ENCODE measurements around the gene MS4A2.
A peak's percentile ranks its signal among the peaks of the same experiment; 100 is the strongest.
"Not testable (repeated sequence)": the region's sequence is repeated elsewhere in the genome, so short reads cannot be mapped to it uniquely, and the experiment has no call there.

Gene MS4A2
- 0 reads per million in 2 donors for total RNA-seq

DNA sequence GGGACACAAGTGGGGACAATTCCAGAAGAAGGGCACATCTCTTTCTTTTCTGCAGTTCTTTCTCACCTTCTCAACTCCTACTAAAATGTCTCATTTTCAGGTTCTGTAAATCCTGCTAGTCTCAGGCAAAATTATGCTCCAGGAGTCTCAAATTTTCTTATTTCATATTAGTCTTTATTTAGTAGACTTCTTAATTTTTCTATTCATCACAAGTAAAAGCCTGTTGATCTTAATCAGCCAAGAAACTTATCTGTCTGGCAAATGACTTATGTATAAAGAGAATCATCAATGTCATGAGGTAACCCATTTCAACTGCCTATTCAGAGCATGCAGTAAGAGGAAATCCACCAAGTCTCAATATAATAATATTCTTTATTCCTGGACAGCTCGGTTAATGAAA lies at the start of gene MS4A2:
Gene MS4A2 (plus strand): TSS at position 301 of the 400 bp plus-strand sequence. CDS start 102 bp downstream, outside the sequence.
- DNase-seq = no peak

- no peak for DNase-seq
Measured at GRCh38 chr11:60040109-60040508, 48.4 kb upstream of the MS4A2 start, which contains the start of gene OOSP2. TSS of gene OOSP2 (plus strand) at chr11:60040409. CDS start at chr11:60040460, 51 bp downstream.

GRCh38 chr11:60050422-60050821 lies 38.0 kb upstream of the MS4A2 start:
- not testable (repeated sequence) for DNase-seq

GRCh38 chr11:60050839-60051238 lies 37.6 kb upstream of the MS4A2 start:
- not testable (repeated sequence) for DNase-seq

DNA sequence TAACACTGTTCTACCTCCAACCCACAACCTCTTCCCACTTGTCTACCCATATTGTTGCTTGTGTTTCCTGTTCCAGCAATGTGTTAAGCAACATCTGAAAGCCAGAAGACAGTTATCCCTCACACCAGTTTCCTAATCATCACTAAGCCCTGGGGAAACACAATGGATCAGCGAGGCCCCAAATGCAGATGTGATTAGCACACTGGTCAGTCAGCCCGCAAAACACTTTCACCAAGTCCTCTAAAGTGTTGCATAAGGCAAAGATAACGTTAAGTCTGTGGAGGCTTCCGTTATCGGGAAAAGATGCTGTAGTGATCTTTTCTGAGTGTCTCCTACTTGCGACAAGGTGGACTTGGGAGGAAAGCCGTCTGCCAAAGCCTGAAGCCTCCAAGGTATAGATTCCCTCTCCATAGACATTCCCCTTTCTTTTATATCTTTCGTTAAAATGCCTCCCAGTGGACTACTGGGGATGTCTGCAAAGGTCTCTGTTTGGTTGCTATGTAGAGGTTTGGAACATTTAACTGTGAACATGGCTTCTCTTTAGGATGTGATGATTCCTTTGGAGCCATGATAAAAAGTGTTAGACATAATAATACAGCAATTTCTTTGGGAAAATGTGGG lies 32.0 kb upstream of the MS4A2 start, which contains the start of gene MS4A3:
Gene MS4A3 (plus strand): TSS at position 317 of the 621 bp plus-strand sequence. CDS start 4,496 bp downstream, outside the sequence.
- DNase-seq = no peak

DNA sequence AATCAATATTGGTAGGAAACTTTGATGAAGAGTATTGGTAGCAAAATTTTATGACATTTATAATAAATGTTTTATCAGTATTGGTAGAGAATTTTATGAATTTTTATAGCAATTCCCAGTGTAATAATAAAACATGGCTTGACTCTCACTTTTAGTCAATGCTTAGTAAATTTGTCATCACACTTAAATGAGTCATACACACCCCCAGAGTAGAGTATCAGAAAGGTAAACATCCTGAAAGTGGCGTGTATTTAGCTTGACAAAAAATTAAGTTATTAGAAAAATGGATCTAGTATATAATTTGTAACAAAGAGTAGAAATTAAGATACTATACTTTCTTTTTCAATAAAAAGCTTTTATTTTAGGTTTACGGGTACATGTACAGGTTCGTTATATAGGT lies 29.4 kb upstream of the MS4A2 start:
- peak in 1 of 5 experiments; percentile 2 for DNase-seq

DNA sequence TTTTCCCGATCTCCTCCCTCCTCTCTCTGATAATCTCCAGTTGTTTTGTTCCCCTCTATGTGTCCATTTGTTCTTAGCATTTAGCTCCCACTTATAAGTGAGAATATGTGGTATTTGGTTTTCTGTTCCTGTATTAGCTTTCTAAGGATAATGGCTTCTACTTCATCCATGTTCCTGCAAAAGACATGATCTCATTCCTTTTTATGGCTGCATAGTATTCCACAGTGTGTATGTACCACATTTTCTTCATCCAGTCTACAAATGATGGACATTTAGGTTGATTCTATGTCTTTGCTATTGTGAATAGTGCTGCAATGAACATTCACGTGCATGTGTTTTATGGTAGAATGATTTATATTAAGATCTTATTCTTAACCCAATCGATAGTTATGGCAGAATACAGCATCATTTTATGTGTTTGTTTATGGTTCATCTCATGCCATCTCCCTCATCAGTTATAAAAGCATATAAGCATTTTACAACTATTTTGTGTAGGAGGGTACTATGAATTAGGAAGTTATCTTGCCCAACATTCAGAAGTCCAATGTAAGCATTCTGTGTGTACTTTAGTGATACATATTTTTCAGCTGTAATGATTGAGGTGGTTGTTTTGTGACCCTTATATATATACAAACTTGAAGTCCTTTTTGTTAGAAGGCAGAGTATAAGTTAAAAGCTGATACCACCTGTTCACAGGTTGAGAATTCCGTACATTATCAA lies 28.8 kb upstream of the MS4A2 start:
- no peak for DNase-seq

DNA sequence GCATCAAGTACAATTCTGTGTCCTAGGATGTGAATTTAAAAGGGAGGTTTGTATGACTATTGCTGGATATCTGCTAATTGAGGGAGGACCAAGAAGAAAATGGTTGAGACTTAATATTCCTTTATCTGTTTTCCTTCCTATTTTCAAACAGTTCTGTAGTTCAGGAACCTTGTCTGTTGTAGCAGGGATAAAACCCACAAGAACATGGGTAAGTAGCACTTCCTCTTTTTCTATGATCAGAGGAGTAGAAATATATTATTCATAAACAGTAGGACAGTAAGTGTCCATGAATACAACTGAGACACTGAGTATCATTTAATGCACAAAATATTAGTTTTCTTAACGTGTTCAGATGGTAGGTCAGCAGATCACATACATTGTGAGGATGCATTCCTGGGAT lies 24.4 kb upstream of the MS4A2 start:
- no peak for DNase-seq

DNA sequence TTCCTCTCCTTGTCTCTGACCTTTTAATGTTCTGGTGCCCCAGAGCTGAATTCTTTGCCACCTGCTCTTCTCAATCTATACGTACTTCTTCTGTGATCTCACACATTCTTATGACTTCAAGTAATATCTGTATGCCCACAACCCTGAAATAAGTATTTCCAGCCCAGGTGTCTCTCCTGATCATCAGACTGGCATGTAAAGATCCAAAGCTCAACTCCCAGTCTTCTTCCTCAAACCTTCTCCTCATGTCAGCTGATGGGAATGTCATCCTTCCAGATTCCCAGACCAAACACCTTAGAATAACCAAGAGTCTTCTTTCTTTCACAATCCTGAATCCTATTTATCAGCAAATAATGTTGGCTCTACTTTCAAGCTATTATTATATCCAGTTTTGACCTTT lies 22.7 kb upstream of the MS4A2 start:
- no peak for DNase-seq

GRCh38 chr11:60069450-60069849 lies 19.0 kb upstream of the MS4A2 start:
- DNase-seq = no peak

DNA sequence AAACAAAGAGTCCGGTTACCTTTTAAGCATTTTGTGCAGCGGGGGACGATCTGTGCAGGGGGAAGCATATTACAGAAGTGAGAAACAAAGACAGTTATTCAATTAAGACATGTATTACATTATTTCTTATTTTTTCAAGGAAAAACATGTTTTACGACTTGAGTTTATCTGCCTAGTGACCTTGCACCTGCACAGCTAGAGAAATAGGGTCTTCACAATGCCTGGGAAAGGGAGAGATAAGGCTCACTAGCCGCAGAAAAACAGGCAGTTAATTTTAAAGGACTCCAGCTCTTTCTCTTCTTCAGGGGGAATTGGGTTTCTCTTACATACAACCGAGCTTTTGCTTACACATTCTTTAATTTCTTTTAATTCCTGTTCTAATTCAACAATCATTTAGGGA lies 16.8 kb upstream of the MS4A2 start:
- DNase-seq = not testable (repeated sequence)

GRCh38 chr11:60077216-60077817 lies 11.1 kb upstream of the MS4A2 start:
- no peak for DNase-seq

- DNase-seq = peak in 1 of 5 experiments; percentile 6
Measured at GRCh38 chr11:60077981-60078380, 10.5 kb upstream of the MS4A2 start.

- DNase-seq = no peak
Measured at GRCh38 chr11:60078745-60079144, 9.7 kb upstream of the MS4A2 start.

DNA sequence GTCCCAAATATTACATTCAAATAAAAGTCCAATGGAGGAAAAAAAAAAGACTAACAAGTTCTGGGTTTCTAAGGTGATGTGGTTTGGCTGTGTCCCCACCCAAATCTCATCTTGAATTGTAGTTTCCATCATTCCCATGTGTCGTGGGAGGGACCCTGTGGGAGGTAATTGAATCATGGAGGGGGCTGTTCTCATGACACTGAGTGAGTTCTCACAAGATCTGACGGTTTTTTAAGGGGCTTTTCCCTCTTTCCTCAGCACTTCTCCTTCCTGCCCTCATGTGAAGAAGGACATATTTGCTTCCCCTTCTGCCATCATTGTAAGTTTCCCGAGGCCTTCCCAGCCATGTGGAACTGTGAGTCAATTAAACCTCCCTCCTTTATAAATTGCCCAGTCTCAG lies 7.9 kb upstream of the MS4A2 start:
- DNase-seq = no peak

DNA sequence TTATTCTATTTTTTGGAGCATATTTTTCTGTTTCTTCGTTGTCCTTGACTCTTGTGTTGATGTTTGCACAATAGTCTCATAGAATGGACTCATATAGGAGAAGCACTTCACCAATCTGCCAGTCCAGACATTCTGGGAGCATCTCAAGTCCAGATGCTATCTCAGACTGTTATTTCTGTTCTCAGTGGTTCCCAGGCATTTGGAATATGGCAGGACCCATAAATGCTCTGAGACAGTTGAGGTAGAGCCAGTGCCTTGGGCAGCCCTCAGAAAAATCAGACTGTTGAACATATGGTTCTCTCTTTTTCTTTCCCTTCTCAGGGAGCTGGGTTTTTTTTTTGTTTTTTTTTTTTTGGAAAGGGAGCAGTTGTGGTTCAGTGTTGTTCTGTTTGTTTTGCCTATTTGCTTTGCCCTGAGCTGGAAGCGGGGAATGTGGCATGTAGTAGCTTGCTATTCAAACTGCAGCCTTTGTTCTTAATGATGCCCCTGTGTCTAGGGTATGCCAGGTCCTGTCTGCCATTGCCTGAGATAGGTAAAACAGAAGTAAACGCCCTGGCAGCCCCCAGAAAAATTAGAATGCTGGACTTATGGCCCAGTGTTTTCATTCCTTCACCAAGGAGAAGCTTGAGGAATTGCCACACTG lies 3.7 kb upstream of the MS4A2 start:
- DNase-seq = no peak

DNA sequence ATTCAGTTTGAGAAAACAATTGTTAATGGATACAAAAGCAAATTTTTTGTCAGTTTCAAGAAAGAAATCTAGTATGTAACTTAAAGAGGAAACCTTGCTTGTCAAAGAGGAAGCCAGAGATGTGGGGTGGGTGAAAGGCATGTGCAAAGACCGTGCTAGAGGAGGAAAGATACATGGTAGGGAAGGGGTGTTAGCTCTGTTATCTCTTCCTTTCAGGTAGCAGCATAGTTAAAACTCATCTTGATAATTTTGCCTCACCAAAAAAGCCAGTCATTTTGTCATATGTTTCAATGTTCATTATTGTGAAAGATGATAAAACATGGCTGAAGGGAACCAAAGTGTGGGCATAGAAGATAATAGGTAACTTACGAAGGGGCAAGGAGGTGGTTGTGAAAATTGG lies 2.6 kb upstream of the MS4A2 start:
- no peak for DNase-seq

- no peak for DNase-seq
Measured at GRCh38 chr11:60087239-60087638, 1.2 kb upstream of the MS4A2 start.

DNA sequence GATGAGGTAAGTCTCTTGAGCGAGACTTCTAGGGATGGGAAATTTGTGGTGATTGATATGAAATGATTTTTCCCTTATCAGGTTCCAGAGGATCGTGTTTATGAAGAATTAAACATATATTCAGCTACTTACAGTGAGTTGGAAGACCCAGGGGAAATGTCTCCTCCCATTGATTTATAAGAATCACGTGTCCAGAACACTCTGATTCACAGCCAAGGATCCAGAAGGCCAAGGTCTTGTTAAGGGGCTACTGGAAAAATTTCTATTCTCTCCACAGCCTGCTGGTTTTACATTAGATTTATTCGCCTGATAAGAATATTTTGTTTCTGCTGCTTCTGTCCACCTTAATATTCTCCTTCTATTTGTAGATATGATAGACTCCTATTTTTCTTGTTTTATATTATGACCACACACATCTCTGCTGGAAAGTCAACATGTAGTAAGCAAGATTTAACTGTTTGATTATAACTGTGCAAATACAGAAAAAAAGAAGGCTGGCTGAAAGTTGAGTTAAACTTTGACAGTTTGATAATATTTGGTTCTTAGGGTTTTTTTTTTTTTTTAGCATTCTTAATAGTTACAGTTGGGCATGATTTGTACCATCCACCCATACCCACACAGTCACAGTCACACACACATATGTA lies 7.1 kb downstream of the MS4A2 start:
- no peak for DNase-seq

DNA sequence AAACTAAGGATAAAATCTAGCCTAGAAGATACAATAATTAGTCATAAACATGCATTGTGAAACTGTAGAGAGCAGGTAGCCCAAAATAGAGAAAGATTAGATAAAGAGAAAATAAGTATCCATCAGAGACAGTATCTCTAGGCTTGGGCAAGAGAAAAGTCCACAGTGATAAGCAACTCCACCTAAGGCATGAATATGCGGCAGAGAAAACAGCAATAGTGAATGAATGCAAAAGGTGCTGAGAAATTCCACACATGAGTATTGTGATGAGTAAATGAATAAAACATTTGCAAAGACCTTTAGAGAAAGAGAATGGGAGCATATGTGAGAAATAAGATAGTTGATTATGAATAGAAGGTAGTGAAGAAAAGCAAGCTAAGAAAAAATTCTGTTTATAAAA lies 8.7 kb downstream of the MS4A2 start:
- DNase-seq = no peak

DNA sequence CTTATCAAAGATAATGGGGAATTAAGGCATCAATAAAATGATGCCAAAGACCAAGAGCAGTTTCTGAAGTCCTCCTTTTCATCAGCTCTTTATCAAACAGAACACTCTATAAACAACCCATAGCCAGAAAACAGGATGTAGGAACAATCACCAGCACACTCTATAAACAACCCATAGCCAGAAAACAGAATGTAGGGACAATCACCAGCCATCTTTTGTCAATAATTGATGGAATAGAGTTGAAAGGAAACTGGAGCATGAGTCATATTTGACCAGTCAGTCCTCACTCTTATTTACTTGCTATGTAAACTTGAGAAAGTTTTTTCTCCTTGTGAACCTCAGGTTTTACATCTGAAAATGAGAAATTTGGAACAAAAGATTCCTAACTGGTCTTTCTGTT lies 10.0 kb downstream of the MS4A2 start:
- no peak for DNase-seq

DNA sequence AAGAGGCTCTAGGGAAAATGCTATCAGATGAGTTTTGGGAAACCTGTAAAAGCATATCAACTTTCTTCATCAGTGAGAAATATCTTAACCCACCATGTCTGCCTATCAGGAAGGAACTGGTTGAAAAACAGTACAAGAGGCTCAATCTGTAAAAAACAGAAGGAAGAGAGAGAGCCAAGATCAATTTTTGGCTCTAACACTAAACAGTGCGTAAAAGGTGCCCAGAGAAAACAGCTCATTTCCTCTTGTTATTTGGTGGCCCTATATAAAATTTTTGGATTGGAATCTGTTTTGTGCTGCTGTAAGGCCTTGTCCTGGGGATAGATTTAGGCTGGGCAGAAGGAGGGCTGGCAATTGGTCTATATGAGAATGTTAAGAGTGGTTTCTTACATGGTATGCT lies 12.1 kb downstream of the MS4A2 start:
- no peak for DNase-seq

DNA sequence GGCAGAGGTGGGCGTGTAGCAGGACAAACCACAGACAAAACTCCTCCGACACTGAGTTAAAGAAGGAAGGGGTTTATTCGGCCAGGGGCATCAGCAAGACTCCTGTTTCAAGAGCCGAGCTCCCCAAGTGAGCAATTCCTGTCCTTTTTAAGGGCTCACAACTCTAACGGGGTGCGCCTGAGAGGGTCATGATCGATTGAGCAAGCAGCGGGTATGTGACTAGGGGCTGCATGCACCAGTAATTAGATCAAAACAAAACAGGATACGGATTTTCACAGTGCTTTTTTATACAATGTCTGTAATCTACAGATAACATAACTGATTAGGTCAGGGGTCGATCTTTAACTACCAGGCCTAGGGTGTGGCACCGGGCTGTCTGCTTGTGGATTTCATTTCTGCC lies 12.9 kb downstream of the MS4A2 start:
- DNase-seq = not testable (repeated sequence)

Measured in T-helper 2 cell (primary cell).